ENCODE data around the gene RBM4B. TPM values are rescaled to one million over a fixed set of nuclear protein-coding genes. Genes with fewer than 3 reads are reported as not detected.

RBM4B gene, protein sequence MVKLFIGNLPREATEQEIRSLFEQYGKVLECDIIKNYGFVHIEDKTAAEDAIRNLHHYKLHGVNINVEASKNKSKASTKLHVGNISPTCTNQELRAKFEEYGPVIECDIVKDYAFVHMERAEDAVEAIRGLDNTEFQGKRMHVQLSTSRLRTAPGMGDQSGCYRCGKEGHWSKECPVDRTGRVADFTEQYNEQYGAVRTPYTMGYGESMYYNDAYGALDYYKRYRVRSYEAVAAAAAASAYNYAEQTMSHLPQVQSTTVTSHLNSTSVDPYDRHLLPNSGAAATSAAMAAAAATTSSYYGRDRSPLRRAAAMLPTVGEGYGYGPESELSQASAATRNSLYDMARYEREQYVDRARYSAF
- total RNA-seq, result 28.2 and 32.6 TPM in 2 replicates

GRCh38 chr11:66677599-66678375 lies at the start of gene RBM4B:
Gene RBM4B (minus strand): TSS chr11:66677887. CDS start chr11:66677079, 808 bp downstream.

GRCh38 chr11:66638177-66639065 lies 39.3 kb downstream of the RBM4B start, which contains the start of gene RBM4:
Gene RBM4 (plus strand): TSS chr11:66638703. CDS start chr11:66639712, 1,009 bp downstream.

DNA sequence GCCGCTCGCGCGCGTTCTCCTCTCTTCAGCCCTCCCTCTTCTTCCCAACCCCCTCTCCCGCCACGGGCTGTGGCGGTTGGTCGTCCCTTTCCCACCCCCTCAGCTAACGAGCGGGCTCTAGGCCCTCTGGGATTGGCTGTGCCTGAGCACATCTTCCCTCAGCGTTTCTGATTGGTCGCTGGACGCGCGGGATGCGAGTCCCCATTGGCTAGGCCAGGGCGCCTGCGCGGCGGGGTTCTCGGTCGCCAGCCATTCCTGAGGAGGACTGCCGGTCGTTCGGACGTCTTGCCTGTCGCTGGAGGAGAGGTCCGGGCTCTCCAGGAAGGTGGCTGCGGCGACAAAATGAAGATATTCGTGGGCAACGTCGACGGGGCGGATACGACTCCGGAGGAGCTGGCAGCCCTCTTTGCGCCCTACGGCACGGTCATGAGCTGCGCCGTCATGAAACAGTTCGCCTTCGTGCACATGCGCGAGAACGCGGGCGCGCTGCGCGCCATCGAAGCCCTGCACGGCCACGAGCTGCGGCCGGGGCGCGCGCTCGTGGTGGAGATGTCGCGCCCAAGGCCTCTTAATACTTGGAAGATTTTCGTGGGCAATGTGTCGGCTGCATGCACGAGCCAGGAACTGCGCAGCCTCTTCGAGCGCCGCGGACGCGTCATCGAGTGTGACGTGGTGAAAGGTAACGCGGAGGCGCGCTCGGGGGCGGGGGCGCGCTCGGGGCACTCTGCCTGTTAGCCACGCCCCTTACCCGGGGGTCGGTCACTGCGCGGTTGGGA lies 61.1 kb downstream of the RBM4B start, which contains the start of gene RBM14:
TSS of gene RBM14 (plus strand) at position 252 of the 776 bp plus-strand sequence. CDS start at position 343, 91 bp downstream.

Other genes starting within 250 kb of the RBM4B start
- 37.1 and 69.4 TPM in 2 replicates for gene MRPL11, start 239.0 kb downstream of the RBM4B start, total RNA-seq
- 15.3 and 28.0 TPM in 2 replicates for gene PELI3, start 211.0 kb downstream of the RBM4B start, total RNA-seq
- 40.1 and 58.4 TPM in 2 replicates for gene DPP3, start 197.5 kb downstream of the RBM4B start, total RNA-seq
- 32.9 and 45.7 TPM in 2 replicates for gene BBS1, start 167.3 kb downstream of the RBM4B start, total RNA-seq
- gene ZDHHC24, start 131.8 kb downstream of the RBM4B start, total RNA-seq, result 10.6 and 21.3 TPM in 2 replicates
- gene ACTN3, start 131.0 kb downstream of the RBM4B start, total RNA-seq, result 0.17 TPM in 1 of 2 replicates, not detected in the other
- 15.0 and 59.5 TPM in 2 replicates for gene CTSF, start 109.3 kb downstream of the RBM4B start, total RNA-seq
- gene CCDC87, start 84.8 kb downstream of the RBM4B start, total RNA-seq, result 0.29 and 1.2 TPM in 2 replicates
- 68.2 and 80.9 TPM in 2 replicates for gene CCS, start 84.7 kb downstream of the RBM4B start, total RNA-seq
- 30.6 and 31.6 TPM in 2 replicates for gene RBM14, start 61.3 kb downstream of the RBM4B start, total RNA-seq
- 94.7 and 103 TPM in 2 replicates for gene RBM4, start 39.2 kb downstream of the RBM4B start, total RNA-seq
- gene SPTBN2, start 51.3 kb upstream of the RBM4B start, total RNA-seq, result 1.2 and 2.6 TPM in 2 replicates
- gene RCE1, start 165.6 kb upstream of the RBM4B start, total RNA-seq, result 16.7 and 22.2 TPM in 2 replicates
- gene LRFN4, start 179.2 kb upstream of the RBM4B start, total RNA-seq, result 16.7 and 36.9 TPM in 2 replicates

Measured in smooth muscle cell of trachea (primary cell).